ENCODE measurements around the gene VPS18. TPM values are rescaled to one million over a fixed set of nuclear protein-coding genes. Genes with fewer than 3 reads are reported as not detected.

VPS18 gene
- total and polyA plus RNA-seq, 2 donors (not counting 1 experiment from before 2014, with no cell fraction given): 13.6 to 29.6 TPM

GRCh38 chr15:40932649-40933516 lies 38.6 kb downstream of the VPS18 start:
- Histone ChIP-seq H3K4me2 (replicated peaks; ENCODE audit: low read depth, low read length, poor library complexity, severe bottlenecking) (no peak overlapping the region), H3K9me3 (ENCODE audit: control extremely low read depth in 1 of 3, control insufficient read depth in 2 of 3, insufficient read depth in 1 of 3, low read length in 2 of 3) (peaks cover 0 to 10% (median 0%) of the 10 kb centered on the region in 3 donors), H3K36me3 (replicated peaks in 1 of 2; ENCODE audit: control extremely low read depth in 1 of 2, control insufficient read depth in 1 of 2, extremely low read depth in 1 of 2, insufficient read depth in 2 of 2, low read length in 1 of 2) (no peaks in the 10 kb centered on the region), H2AFZ (ENCODE audit: insufficient read depth, low read depth, low read length, poor library complexity, severe bottlenecking) (no peak overlapping the region), H3K4me3 (ENCODE audit: control extremely low read depth in 1 of 5, extremely low read depth in 1 of 5, insufficient read depth in 1 of 5, low read depth in 2 of 5, low read length in 4 of 5) (no peak overlapping the region), H4K20me1 (ENCODE audit: control insufficient read depth, insufficient read depth, low read length, poor library complexity, severe bottlenecking) (peaks cover 19% of the 10 kb centered on the region), H3K27ac (ENCODE audit: low read length in 2 of 2) (no peak overlapping the region), H3K79me2 (ENCODE audit: control insufficient read depth, insufficient read depth, low read length) (no peaks in the 10 kb centered on the region), H3K9ac (ENCODE audit: low read length) (no peak overlapping the region), H3K4me1 (ENCODE audit: control insufficient read depth in 2 of 2, insufficient read depth in 2 of 2, low read length in 2 of 2) (peaks cover 31 to 39% of the 10 kb centered on the region in 2 donors), H3K27me3 (replicated peaks in 1 of 4; ENCODE audit: control extremely low read depth in 1 of 4, control insufficient read depth in 3 of 4, insufficient read depth in 4 of 4, low read length in 3 of 4) (peaks cover 0 to 54% (median 30%) of the 10 kb centered on the region in 4 experiments)
- H3K4me3 Mint-ChIP-seq: no peak overlapping the region
- H3K9me3 Mint-ChIP-seq (ENCODE audit: insufficient read depth): no peaks in the 10 kb centered on the region
- POLR2A ChIA-PET: interaction anchor here (0.6 kb wide), 1 partner anchor 19 kb away, joined by 4 read pairs; no protein-coding TSS in a partner anchor
- ATAC-seq (ENCODE audit: low read depth) (no peak), DNase-seq (no peak)
- intact Hi-C loops (cut with micrococcal nuclease): no loop called here
- CTCF ChIA-PET: interaction anchor here (7.7 kb wide), 1 partner anchor 8 kb away, joined by 67 read pairs; no protein-coding TSS in a partner anchor
- H3K4me1 Mint-ChIP-seq: peaks cover 32% of the 10 kb centered on the region
- H3K27me3 Mint-ChIP-seq: peaks cover 45% of the 10 kb centered on the region
- 52% methylated on average over 6 of the region's 11 CpGs for WGBS (ENCODE audit: insufficient coverage)
- no peak for TF ChIP-seq EZH2 (IDR thresholded peaks at IDR 0.05; ENCODE audit: borderline replicate concordance, insufficient read depth, low read depth, low read length, poor library complexity, severe bottlenecking)
- H3K27ac Mint-ChIP-seq: no peak overlapping the region

DNA sequence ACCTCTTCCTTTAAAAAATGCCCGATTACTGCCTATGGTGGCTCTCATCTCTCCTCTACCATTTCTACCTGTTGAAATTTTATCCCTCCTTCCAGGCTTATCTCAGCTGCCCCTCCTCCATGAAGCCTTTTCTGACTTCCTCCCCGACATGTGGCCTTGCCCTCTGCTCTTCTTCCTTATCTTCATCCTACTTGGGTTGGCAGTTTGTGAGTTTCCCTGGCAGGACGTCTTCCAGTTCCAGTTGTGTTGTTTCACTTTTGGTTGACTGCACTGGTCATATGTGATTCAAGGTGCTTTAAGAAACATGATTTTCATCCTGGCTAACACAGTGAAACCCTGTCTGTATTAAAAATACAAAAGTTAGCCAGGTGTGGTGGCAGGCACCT lies 39.3 kb downstream of the VPS18 start:
- WGBS (ENCODE audit: insufficient coverage): 100% methylated on average over 1 of the region's 3 CpGs
- intact Hi-C loops (cut with micrococcal nuclease): no loop called here
- H3K4me1 ChIP-seq (ENCODE audit: control insufficient read depth in 2 of 2, insufficient read depth in 2 of 2, low read length in 2 of 2): peaks cover 25 to 33% of the 10 kb centered on the region in 2 donors
- Mint-ChIP-seq H3K4me3 (no peak overlapping the region), H3K4me1 (peaks cover 28% of the 10 kb centered on the region), H3K27me3 (peaks cover 44% of the 10 kb centered on the region), H3K27ac (no peak overlapping the region), H3K9me3 (ENCODE audit: insufficient read depth) (no peaks in the 10 kb centered on the region)
- no peak overlapping the region for H3K9ac ChIP-seq (ENCODE audit: low read length)
- ChIA-PET CTCF (interaction anchor here (7.7 kb wide), 1 partner anchor 8 kb away, joined by 67 read pairs; no protein-coding TSS in a partner anchor), POLR2A (interaction anchor here (1.5 kb wide), 1 partner anchor 19 kb away, joined by 3 read pairs; the partner anchor contains the start of gene CHAC1)
- DNase-seq: no peak
- no peak overlapping the region for H3K4me2 ChIP-seq (replicated peaks; ENCODE audit: low read depth, low read length, poor library complexity, severe bottlenecking)
- peaks cover 0 to 48% (median 27%) of the 10 kb centered on the region in 4 experiments for H3K27me3 ChIP-seq (replicated peaks in 1 of 4; ENCODE audit: control extremely low read depth in 1 of 4, control insufficient read depth in 3 of 4, insufficient read depth in 4 of 4, low read length in 3 of 4)
- no peaks in the 10 kb centered on the region for H3K79me2 ChIP-seq (ENCODE audit: control insufficient read depth, insufficient read depth, low read length)
- no peak overlapping the region for H3K27ac ChIP-seq (ENCODE audit: low read length in 2 of 2)
- H4K20me1 ChIP-seq (ENCODE audit: control insufficient read depth, insufficient read depth, low read length, poor library complexity, severe bottlenecking): peaks cover 13% of the 10 kb centered on the region
- H3K9me3 ChIP-seq (ENCODE audit: control extremely low read depth in 1 of 3, control insufficient read depth in 2 of 3, insufficient read depth in 1 of 3, low read length in 2 of 3): peaks cover 0 to 10% (median 0%) of the 10 kb centered on the region in 3 donors
- TF ChIP-seq, protein P1, sequence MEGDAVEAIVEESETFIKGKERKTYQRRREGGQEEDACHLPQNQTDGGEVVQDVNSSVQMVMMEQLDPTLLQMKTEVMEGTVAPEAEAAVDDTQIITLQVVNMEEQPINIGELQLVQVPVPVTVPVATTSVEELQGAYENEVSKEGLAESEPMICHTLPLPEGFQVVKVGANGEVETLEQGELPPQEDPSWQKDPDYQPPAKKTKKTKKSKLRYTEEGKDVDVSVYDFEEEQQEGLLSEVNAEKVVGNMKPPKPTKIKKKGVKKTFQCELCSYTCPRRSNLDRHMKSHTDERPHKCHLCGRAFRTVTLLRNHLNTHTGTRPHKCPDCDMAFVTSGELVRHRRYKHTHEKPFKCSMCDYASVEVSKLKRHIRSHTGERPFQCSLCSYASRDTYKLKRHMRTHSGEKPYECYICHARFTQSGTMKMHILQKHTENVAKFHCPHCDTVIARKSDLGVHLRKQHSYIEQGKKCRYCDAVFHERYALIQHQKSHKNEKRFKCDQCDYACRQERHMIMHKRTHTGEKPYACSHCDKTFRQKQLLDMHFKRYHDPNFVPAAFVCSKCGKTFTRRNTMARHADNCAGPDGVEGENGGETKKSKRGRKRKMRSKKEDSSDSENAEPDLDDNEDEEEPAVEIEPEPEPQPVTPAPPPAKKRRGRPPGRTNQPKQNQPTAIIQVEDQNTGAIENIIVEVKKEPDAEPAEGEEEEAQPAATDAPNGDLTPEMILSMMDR (IDR thresholded peaks at IDR 0.05): no peak
- no peak for TF ChIP-seq EZH2 (IDR thresholded peaks at IDR 0.05; ENCODE audit: borderline replicate concordance, insufficient read depth, low read depth, low read length, poor library complexity, severe bottlenecking)
- no peak overlapping the region for H2AFZ ChIP-seq (ENCODE audit: insufficient read depth, low read depth, low read length, poor library complexity, severe bottlenecking)
- no peaks in the 10 kb centered on the region for H3K36me3 ChIP-seq (replicated peaks in 1 of 2; ENCODE audit: control extremely low read depth in 1 of 2, control insufficient read depth in 1 of 2, extremely low read depth in 1 of 2, insufficient read depth in 2 of 2, low read length in 1 of 2)
- no peak overlapping the region for H3K4me3 ChIP-seq (ENCODE audit: control extremely low read depth in 1 of 5, extremely low read depth in 1 of 5, insufficient read depth in 1 of 5, low read depth in 2 of 5, low read length in 4 of 5)
- no peak for ATAC-seq (ENCODE audit: low read depth)

Data from B cell (primary cell).